Lower lobe of right lung (tissue), 2 donors: Measurements from ENCODE around the gene ARIH2. TPM values are rescaled to one million over a fixed set of nuclear protein-coding genes. Genes with fewer than 3 reads are reported as not detected.
A peak's percentile ranks its signal among the peaks of the same experiment; 100 is the strongest.

Experiments
- ATAC-seq, 2 donors: fragments of 200-7000 bp; cut with Tn5 transposase; one replicate each; pipeline ENCODE4 v1.9.1; 2020 to 2022; ENCODE audit warnings: mild to moderate bottlenecking in 2 of 2, moderate library complexity in 2 of 2
- DNase-seq: peaks from one replicate; pipeline ENCODE4 v3.0.0-alpha.2; 2020
- H3K27ac ChIP-seq: fragments of 200-600 bp; one replicate; pipeline ENCODE4 v1.8.0; 2022
- H3K27me3 ChIP-seq: fragments of 200-600 bp; one replicate; pipeline ENCODE4 v1.8.0; 2022; ENCODE audit warnings: low read depth
- H3K36me3 ChIP-seq: fragments of 200-600 bp; one replicate; pipeline ENCODE4 v1.8.0; 2022; ENCODE audit warnings: mild to moderate bottlenecking
- H3K4me1 ChIP-seq: fragments of 200-600 bp; one replicate; pipeline ENCODE4 v1.8.0; 2022
- H3K4me3 ChIP-seq: fragments of 200-600 bp; one replicate; pipeline ENCODE4 v1.8.0; 2022; ENCODE audit warnings: mild to moderate bottlenecking
- H3K9me3 ChIP-seq: fragments of 200-600 bp; one replicate; pipeline ENCODE4 v1.8.0; 2022
- intact Hi-C: fragments of 100-400 bp; cut with DNase I; formaldehyde crosslinking; loops from one replicate; pipeline ENCODE4 v1.11.0; 2022
- total RNA-seq: library from RNA; stranded (reverse); fragmentation: NEBNext Ultra II Directional; extraction: Animal tissue kit (Norgen Biotek cat#: 25700); gene quantifications from one replicate; pipeline ENCODE4 v1.2.1, GENCODE V29; 2021
- TF ChIP-seq, protein P1 (sequence below): fragments of 200-600 bp; IDR thresholded peaks from one replicate; pipeline ENCODE4 v1.8.0; 2022; ENCODE audit warnings: antibody characterized with exemption, mild to moderate bottlenecking
- donor health status: DM: no; HTN: yes; CAD: no; lungs with severe emphysema.

ARIH2 gene
- total RNA-seq, 1 donor from 2014 or later: 87.4 TPM

DNA sequence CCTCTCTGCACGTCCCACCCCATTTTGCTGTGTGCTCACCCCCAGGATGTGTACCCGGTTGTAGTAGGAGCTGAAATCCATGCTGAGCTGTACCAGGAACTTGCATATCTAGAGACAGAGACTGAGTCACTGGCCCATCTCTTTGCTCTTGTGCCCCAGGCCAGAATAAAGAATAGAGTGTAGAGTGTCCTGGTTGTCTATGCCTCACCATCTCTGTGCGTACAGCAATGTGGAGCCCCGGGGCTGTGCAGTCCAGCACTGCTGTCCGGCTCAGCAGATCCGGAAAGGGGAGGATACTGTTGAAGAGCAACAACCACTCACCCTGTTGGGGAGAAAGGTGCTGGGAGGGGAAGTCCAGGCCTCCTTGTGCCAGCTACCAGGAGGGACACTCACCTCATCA is 97.1 kb downstream of the ARIH2 start:
- DNase-seq (no peak), ATAC-seq (no peak)
- Histone ChIP-seq H3K36me3 (peaks cover 57% of the 10 kb centered on the region), H3K27ac (no peak overlapping the region), H3K9me3 (no peaks in the 10 kb centered on the region), H3K4me1 (peaks cover 34% of the 10 kb centered on the region), H3K4me3 (no peak overlapping the region), H3K27me3 (no peaks in the 10 kb centered on the region)
- intact Hi-C loops: no loop called here
- TF ChIP-seq, protein P1, sequence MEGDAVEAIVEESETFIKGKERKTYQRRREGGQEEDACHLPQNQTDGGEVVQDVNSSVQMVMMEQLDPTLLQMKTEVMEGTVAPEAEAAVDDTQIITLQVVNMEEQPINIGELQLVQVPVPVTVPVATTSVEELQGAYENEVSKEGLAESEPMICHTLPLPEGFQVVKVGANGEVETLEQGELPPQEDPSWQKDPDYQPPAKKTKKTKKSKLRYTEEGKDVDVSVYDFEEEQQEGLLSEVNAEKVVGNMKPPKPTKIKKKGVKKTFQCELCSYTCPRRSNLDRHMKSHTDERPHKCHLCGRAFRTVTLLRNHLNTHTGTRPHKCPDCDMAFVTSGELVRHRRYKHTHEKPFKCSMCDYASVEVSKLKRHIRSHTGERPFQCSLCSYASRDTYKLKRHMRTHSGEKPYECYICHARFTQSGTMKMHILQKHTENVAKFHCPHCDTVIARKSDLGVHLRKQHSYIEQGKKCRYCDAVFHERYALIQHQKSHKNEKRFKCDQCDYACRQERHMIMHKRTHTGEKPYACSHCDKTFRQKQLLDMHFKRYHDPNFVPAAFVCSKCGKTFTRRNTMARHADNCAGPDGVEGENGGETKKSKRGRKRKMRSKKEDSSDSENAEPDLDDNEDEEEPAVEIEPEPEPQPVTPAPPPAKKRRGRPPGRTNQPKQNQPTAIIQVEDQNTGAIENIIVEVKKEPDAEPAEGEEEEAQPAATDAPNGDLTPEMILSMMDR: no peak

- peaks cover 34% of the 10 kb centered on the region for H3K4me1 ChIP-seq
- no peaks in the 10 kb centered on the region for H3K27me3 ChIP-seq
- TF ChIP-seq, protein P1: no peak
- peaks cover 51% of the 10 kb centered on the region for H3K36me3 ChIP-seq
- no peak for DNase-seq
- H3K4me3 ChIP-seq: no peak overlapping the region
- ATAC-seq: no peak
- intact Hi-C loops: no loop called here
- no peaks in the 10 kb centered on the region for H3K9me3 ChIP-seq
- H3K27ac ChIP-seq: no peak overlapping the region
Measured at GRCh38 chr3:49016414-49017228, 98.0 kb downstream of the ARIH2 start.

- DNase-seq (no peak), ATAC-seq (no peak)
- peaks cover 34% of the 10 kb centered on the region for H3K4me1 ChIP-seq
- peak overlapping the region; percentile 88 for H3K27ac ChIP-seq
- no peaks in the 10 kb centered on the region for H3K27me3 ChIP-seq
- peaks cover 43% of the 10 kb centered on the region for H3K36me3 ChIP-seq
- TF ChIP-seq, protein P1: no peak
- no peaks in the 10 kb centered on the region for H3K9me3 ChIP-seq
- H3K4me3 ChIP-seq: peak overlapping the region; percentile 98
- intact Hi-C loops: no loop called here
Measured at GRCh38 chr3:49017229-49017970, 98.8 kb downstream of the ARIH2 start.

DNA sequence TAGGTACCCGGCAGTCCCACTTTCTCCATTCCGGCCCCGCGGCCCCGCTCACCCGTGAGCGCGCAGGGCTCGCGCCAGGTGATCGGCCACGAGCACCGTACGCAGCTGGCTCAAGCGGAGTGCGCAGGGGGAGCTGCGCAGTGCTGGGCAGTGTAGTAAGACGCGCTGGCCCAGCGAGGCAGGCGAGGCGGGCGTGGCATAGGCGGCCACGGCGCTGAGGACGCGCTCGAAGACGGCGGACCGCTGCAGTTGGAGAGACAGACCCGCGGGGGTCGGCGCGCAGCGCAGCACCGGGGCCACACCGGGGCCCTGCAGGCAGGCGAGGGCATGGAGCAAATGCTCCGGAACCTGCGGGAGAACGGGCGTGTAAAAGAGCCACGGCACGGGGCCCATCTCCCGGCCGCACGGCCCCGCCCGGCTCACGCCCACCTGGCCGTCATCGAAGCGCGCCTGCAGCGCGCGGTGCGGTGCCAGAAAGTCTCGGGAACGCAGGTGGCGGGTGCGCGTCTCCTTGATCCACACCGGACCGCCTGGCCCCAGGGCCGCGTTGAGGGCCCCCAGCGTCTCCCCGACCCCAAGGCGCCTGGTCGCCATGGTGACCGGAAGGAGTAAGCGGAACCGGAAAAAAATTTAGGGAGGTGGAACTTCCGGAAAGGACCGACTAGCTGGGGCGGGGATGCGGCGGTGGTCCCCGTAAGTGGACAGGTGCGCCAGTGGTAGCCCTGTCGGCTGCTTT is 99.5 kb downstream of the ARIH2 start, which contains the start of gene DALRD3:
Gene DALRD3, minus strand, starts transcription at position 610 of the 736 bp plus-strand sequence. Its CDS starts 16 bp downstream, at position 594.
- intact Hi-C loops: no loop called here
- Histone ChIP-seq H3K27ac (peak within 1 kb of the TSS; percentile 88), H3K4me1 (peaks cover 41% of the 10 kb centered on the region), H3K27me3 (no peaks in the 10 kb centered on the region), H3K4me3 (peak within 1 kb of the TSS; percentile 98), H3K9me3 (no peaks in the 10 kb centered on the region), H3K36me3 (peaks cover 40% of the 10 kb centered on the region)
- ATAC-seq: peak; percentile 25 to 30
- TF ChIP-seq, protein P1: no peak
- peak; percentile 79 for DNase-seq

DNA sequence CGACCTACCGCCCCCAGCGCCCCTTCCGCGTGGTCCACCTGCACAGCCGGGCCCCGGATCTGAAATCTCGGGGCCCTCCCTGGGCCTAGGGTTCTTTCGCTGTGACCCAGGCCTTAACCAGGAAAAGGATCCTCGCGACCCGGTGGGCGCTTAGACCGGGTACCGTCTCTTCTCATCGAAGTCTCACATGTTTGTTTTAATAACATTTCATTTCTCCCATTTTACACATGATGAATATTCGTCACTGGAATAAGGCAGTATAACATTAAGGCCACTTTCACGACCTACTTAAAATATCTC is 100.0 kb downstream of the ARIH2 start:
- H3K27me3 ChIP-seq: no peaks in the 10 kb centered on the region
- peaks cover 40% of the 10 kb centered on the region for H3K36me3 ChIP-seq
- H3K4me1 ChIP-seq: peaks cover 45% of the 10 kb centered on the region
- TF ChIP-seq, protein P1: no peak
- no peaks in the 10 kb centered on the region for H3K9me3 ChIP-seq
- peak overlapping the region; percentile 88 for H3K27ac ChIP-seq
- intact Hi-C loops: no loop called here
- H3K4me3 ChIP-seq: peak overlapping the region; percentile 98
- no peak for DNase-seq
- no peak for ATAC-seq
